Renal cortical epithelial cell (primary cell): ENCODE results near the gene PNPLA3. TPM values are rescaled to one million over a fixed set of nuclear protein-coding genes. Genes with fewer than 3 reads are reported as not detected.

Experiments
- DNase-seq: peaks from one replicate; pipeline ENCODE4 v3.0.0-alpha.2; 2011; ENCODE audit warnings: low read depth
- total RNA-seq: library from RNA; depleted of rRNA; stranded (reverse); fragments of >200 nt; gene quantifications from 2 replicates; pipeline ENCODE4 v1.2.3, GENCODE V29; 2014

The PNPLA3 gene
- total RNA-seq, 1 donor from 2014 or later = 0.80 TPM

DNA sequence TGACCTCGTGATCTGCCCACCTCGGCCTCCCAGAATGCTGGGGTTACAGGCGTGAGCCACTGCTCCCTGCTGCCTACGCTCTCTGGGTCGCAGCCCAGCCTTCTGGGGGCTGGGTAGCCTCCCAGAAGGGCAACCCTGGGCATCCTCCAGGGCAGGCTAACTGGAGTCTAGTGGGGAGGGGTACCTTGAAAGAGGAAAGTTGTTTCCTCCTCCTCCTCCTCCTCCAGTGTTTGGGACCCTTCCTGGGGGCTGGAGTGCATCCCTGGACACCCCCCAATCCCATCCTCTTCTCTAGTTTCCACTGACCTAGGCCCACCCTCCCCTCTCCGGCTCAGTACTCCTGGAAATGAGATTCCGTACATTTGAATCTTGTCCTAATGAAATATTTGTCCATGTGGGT is 1.3 kb downstream of the PNPLA3 start:
- no peak for DNase-seq

DNA sequence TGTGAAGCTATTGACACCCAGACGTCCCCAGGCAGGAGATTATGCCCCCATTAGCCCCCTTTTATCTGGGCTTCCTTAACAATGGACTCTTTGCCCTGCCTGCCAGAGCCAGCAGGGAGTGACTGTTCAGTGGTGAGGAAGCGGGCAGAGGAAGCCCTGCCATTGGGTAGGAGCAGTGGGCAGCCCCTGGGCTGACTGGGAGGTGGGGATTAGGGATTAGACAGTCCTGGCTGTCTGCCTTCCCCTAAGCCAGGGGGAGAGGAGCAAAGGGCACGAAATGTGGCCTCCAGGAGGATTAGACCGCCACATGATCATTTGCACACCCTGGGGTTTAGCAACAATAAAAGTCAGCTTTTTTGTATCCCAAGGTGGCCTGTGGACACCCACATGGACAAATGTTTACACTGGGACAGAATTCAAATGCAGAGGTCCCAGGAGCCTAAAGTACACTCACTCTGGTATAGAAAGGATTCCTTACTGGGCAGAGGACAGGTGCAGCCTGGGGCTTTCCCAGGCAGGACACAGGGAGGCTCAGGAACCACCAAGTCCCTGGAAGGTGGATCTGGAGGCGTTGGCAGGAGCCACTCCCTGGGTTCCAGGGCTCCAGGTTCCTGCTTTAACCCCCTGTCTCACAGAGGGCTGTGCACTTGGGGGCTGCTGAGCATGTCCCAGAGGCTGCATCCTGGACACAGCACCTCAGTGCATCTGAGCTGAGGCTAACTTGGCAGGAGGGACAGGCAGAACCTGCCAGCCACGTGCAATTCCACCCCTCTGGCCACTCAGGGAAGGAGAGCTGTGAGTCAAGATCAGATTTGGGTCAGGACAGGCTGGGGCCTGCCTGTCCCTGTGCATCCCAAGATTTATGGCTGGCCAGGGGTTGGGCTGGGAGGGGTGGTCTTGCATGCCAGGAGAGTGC is 2.1 kb downstream of the PNPLA3 start:
- DNase-seq = peak; percentile 35

DNA sequence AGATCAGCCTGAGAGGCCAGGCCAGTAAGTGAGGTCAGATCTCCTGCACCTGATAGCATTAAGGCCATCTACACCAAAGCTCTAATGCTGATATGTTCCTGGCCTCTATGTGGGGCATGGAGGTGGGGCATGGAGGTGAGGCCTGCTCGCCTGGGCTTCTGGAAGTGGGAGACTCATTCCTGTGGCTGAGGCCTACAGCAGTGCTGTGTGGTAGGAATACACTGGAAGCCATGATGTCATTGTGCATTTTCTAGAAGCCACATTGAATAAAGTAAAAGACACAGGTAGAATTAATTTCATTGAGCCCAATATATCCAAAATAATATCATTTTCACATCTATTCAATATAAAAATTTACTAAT is 2.7 kb downstream of the PNPLA3 start:
- DNase-seq = no peak

DNA sequence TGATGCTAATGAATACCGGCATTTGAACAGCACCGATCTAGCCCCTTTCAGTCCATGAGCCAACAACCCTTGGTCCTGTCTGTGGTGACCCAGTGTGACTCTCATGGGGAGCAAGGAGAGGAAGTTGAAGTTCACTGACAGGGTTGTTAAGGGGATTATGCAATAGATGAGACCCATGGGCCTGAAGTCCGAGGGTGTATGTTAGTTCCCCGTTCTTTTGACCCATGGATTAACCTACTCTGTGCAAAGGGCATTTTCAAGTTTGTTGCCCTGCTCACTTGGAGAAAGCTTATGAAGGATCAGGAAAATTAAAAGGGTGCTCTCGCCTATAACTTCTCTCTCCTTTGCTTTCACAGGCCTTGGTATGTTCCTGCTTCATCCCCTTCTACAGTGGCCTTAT is 4.9 kb downstream of the PNPLA3 start:
- no peak for DNase-seq

DNA sequence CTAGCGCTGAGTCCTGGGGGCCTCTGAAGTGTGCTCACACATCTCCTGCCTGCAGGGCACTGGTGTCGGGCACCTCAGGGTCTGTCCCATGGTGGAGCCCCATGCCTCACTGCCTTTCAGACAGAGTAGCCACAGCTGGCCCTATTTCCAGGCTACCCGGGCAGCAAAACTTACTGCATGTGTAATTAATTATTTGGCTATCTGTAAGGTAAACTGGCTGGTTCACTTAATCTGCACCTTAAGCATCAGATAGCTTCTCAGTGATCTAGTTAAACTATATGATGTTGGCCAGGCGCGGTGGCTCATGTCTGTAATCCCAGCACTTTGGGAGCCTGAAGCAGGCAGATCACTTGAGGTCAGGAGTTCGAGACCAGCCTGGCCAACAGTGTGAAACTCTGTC is 5.3 kb downstream of the PNPLA3 start:
- no peak for DNase-seq

DNA sequence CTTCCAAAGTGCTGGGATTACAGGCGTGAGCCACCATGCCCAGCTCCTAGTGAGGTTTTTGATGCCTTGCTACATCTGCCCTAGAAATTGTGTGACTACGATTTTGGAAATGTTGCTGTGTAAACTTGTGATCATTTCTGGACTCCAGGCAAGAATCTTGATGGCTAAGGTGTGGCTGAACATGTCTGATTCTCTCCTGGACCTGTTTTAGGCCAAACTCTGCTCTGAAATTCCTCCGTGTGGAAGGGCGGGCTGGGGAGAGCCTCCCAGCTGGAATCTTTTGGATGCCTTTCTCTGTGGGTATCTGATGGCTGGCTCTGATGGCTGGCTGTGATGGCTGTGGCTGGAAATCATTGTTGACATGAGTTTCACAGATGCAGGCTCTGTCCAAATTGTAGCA is 8.2 kb downstream of the PNPLA3 start:
- no peak for DNase-seq

DNA sequence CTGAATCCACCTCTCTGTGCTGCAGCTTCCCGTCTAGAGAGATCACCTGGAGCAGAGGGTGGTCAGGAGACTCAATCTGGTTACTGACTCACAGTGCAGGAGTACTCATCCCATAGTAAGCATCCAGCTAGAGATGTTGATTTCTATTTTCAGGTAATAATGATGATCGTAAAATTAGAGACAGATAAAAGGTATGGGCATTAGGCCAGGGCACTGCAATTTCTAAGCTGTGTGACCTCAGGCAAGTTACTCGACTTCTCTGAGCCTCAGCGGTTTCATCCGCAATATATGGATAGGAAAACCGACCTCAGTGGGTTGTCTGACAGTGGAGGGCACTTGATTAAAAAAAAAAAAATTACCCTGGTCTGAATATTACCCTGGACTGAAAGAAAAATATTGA is 17.8 kb downstream of the PNPLA3 start:
- DNase-seq = no peak

DNA sequence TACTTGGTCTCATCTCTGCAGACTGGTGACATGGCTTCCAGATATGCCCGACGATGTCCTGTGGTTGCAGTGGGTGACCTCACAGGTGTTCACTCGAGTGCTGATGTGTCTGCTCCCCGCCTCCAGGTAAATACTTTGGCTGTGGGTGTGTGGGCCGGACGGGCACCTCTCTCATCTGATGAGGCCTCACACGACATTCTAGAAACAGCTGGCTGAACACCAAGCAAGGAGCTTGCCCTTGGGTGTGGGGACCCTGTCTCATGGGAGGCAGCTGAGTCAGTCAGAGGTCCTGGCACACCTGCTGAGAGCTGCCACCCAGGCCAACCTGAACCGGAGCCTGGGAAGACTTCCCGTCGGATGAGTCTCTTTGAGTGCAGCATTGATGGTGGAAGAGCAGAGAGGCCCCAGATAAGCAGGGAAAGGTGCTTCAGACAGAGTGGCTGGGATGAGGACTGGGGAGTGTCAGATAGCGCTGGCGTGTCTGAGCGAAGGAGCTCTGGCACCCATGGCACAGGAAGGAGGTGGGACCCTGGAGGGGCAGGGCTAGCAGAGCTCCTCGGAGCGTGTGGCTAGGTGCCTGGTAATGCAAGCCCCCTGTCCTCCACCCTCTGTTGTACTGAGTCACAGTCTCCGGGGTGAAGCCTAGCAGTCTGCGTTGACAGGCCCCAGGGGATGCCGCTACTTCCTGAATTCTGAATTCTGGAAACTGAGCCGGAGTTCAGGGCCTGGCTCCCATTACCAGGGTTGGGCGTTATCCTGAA is 21.2 kb downstream of the PNPLA3 start:
- DNase-seq = no peak

DNA sequence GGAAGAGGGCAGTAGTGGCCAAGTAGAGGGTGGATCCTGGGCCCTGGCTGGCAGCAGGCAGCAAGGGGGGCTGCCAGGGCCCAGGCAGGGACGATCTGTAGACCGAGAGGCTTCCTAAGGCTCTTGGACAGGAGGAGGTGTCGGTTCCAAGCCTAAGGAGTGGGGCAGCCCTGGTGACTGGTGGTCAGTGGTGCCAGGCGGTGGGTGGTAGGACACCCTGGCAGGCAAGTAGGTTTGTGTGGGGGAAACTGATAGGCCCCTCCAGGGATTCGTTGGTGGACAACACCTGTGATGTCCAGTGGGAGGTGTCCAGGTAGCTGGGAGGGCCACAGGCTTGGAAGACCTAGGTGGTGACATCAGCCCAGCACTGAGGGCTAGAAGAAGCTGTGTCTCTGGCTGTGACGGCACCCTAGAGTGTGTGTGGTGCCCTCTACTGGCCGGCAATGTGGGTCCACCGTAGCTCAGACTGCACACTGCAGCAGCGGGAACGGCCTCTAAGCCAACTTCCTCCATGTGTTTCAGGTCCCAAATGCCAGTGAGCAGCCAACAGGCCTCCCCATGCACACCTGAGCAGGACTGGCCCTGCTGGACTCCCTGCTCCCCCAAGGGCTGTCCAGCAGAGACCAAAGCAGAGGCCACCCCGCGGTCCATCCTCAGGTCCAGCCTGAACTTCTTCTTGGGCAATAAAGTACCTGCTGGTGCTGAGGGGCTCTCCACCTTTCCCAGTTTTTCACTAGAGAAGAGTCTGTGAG is 22.2 kb downstream of the PNPLA3 start:
- DNase-seq = peak; percentile 30

DNA sequence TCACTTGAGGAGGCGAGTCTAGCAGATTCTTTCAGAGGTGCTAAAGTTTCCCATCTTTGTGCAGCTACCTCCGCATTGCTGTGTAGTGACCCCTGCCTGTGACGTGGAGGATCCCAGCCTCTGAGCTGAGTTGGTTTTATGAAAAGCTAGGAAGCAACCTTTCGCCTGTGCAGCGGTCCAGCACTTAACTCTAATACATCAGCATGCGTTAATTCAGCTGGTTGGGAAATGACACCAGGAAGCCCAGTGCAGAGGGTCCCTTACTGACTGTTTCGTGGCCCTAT is 22.7 kb downstream of the PNPLA3 start:
- no peak for DNase-seq

DNA sequence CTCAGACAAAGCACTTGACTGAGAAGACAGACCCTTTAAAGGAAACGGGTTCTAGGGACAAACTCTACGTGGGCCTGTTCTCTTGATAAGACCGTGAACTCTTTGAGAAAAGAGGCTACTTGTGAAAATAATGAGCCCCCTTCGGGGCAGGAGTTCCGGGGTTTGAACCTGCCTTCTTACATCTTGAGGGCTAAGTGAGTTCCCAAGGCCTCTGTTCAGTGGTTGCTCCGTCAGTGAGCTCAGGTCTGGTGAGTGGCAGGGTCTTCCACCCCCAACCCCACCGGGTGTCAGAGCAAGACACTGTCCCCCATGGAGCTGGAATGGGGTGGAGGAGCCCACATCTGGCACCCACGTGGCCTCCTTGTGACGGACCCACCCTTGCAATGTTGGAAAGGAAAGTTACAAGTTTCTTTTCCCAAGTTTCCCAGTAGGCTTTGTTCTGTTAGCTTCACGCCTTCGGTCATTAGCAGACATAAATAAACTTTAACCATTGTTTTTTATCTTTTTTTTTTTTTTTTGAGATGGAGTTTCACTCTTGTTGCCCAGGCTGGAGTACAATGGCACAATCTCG is 25.3 kb downstream of the PNPLA3 start:
- DNase-seq = no peak

DNA sequence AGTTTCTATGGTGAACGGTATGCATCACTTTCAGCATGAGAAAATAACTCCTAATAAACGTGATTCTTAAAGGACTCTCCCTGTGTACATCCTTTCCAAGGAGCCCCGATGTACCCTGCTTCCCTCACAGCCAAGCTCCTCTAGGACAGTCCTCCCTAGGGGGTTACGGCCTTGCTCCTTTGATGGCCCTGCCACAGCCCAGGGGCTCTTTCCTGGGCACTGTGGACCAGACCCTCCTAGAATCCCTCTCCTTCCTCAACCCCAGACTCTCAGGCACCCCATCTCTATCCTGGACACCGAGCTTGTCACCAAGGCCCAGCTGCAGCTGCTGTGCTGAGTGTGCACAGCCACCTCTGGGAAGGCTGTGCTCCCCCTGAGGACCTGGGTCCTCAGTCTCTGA is 27.8 kb downstream of the PNPLA3 start:
- no peak for DNase-seq

DNA sequence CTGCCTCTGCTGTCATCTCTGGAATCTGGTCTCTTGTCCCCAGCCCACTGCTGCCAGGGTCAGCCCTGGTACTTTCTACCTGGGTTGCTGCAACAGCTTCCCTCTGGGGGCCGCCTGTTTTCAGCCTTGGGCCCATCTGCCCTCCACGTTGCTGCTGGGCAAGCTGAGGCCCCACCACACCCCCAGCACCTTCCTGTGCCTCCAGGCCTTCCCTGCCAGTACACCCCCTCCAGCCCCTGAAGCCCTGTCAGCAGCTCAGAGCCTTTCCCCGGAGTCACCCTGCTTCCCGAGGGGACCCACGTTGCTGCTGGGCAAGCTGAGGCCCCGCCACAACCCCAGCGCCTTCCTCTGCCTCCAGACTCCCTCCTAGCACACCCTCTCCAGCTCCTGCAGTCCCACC is 28.4 kb downstream of the PNPLA3 start:
- no peak for DNase-seq

DNA sequence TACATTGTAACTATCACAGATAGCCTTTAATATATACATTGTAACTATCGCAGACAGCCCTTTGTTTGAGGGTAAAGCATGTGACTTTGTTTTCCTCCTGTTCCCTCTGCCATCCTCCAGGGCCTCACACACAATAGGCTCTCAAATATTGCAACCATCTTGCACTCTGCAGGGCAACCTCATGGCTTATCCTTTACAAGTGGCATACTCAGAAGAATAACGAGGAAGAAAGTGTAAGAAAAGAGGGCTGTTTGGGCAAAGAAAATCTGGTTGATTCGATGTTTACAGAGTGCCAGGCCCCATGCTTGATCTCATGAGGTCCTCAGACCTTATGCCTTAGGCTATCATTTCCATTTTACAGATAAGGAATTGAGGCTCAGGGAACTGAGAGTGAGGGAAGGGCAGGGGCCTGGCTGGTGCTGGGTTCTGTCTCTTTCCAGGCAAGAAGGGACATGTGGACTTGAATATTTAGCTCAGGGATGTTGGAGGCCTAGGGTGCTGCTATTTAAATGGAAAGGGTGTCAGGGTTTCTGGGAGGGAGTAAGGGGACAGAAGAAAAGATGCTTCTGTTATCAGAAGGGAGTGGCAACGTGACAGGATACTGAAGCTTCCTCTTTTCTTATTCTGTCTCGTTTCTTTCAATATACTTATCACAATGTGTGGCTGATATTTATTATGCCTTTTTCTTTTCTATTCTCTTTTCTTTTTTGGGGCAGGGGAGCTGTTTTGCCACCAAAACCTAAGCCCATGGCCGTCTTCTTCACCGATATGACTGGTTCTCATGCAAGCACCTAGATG is 30.6 kb downstream of the PNPLA3 start:
- no peak for DNase-seq

DNA sequence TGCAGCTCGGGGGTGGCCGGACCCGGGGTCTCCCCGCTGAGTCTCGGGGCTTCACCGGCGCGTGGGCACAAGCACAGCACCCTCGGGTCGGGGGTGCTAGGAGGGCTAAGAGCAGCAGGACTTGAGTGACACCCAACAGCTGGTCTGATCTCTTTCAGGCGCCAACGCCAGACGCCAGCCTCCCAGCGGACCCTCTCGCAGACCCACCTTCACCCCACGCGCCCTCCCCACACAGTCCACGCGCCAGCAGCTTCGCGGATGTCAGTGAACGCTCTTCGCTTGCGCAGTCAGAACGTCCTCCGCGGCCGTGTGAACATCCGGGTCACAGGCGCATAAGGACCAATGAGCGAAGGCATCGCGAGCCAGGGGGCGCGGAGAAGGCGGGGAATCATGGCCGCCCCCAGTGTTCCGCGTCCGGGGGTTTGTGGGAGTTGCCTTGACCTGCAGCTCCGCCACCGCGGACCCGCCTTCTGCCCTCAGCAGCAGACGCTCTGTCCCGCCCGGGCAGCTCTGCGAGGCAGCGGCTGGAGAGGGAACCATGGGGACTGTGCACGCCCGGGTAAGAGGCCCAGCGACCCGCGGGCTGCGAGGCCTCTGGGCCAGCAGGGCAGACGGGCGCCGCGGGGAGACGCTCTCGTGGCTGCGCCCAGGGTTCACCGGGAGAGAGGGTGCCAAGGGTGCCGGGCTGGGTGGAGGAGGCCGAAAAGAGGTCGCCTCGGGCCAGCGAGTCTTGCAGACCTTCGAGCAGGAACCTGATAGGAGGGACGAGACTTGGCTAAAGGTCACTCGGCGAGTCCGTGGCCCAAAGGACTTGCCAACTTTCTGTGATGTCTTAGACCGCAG is 31.7 kb downstream of the PNPLA3 start, which contains the start of gene SAMM50:
Gene SAMM50 (plus strand): TSS at position 403 of the 843 bp plus-strand sequence. CDS start 136 bp downstream, at position 539.
- DNase-seq = peak; percentile 82

DNA sequence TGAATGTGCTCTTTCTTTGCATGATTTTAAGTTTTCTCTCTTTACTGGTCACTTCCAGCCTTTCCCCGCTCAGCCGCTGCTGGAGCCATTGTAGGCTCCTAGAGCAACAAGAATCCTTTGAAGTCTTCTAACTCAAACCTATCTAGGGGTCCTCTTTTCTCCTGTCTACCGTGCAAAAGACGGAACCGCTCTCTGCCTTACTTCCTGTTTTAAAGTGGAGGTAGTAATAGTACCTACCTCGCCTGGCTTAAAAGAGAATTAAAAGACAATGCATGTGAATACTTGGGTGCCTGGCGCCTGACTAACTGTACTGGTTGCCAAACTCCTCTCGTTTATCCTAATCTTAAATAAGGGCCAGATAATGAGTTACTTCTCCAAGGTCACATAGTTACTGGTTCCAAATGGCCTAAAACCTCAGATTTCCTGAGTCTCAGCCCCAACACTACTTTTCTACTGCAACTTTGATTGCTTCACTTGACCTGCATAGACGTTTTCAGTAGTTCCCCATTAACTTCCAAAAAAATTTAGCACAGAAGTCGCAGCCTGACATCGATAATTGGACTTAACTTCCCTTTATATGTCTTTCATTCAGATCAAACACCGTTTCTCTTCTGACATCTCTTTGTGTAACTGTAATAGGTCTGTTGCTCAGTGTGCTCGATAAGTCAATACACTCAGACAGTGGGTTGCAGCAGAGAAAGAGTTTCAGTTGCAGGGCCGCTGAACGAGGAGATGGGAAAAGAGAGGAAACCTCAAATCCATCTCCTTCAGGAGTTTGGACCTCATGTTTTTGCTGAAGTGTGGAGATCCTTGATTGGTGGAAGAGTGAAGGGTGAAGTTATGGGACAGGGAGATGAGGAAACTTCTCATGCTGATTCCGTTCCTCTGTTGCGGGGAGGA is 32.5 kb downstream of the PNPLA3 start:
- peak; percentile 11 for DNase-seq

DNA sequence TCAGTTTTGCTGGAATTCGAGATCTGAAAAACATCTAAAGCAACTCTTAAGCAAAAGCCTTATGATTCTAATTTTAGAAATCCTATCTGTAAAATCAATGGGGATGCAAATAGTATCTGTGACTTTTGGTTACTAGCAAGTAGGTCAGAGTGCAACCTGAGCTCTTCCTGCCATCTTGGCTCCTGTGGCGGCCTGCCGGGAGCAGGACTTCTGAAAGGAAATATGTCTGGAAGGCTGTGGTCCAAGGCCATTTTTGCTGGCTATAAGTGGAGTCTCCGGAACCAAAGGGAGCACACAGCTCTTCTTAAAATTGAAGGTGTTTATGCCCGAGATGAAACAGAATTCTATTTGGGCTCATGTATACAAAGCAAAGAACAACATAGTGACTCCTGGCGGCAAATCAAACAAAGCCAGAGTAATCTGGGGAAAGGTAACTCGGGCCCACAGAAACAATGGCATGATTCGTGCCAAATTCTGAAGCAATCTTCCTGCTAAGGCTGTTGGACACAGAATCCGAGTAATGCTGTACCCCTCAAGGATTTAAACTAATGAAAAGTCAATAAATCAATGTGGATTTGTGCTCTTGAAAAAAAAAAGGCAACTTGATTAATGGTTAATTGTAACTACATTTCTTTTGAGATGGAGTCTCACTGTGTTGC is 33.3 kb downstream of the PNPLA3 start:
- peak; percentile 10 for DNase-seq

DNA sequence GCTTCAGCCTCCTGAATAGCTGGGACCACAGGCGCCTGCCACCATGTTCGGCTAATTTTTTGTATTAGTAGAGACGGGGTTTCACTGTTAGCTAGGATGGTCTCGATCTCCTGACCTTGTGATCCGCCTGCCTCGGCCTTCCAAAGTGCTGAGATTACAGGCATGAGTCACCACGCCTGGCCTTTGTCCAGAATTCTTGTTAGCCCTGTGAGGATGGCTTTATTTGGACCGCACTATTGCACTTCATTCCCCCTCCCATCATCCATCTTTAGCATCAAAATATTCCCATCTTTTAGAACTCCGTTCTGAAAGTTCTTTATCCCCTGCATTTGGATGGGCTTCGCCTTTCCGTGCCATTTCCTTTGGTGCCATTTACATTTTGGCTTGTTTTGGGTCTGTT is 34.3 kb downstream of the PNPLA3 start:
- no peak for DNase-seq
